Ecto neural progenitor cell (in vitro differentiated cells): ENCODE data around the gene TLK2.
"Not testable (repeated sequence)": the region's sequence is repeated elsewhere in the genome, so short reads cannot be mapped to it uniquely, and the experiment has no call there.

ENCODE experiments used
- DNase-seq: peaks from one replicate; pipeline ENCODE4 v3.0.0-alpha.2; 2018; ENCODE audit warnings: low spot score

The TLK2 gene

DNA sequence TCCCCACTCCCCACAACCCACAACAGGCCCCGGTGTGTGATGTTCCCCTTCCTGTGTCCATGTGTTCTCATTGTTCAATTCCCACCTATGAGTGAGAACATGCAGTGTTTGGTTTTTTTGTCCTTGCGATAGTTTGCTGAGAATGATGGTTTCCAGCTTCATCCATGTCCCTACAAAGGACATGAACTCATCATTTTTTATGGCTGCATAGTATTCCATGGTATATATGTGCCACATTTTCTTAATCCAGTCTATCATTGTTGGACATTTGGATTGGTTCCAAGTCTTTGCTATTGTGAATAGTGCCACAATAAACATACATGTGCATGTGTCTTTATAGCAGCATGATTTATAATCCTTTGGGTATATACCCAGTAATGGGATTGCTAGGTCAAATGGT lies 82.3 kb downstream of the TLK2 start:
- DNase-seq, result not testable (repeated sequence)

DNA sequence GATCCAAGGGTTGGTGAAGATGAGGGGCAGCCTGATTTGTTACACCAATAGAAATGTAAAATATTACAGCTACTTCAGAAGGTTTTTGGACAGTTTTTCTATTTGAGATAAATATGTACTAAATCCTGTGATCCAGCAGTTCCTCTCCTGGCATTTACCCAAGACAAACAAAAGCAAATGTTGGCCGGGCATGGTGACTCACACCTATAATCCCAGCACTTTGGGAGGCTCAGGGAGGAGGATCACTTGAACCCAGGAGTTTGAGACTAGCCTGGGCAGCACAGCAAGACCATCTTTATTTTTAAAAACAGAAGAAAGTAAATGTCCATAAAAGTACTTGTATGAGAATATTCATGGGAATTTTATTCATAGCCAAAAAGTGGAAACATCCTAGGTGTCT lies 84.0 kb downstream of the TLK2 start:
- no peak for DNase-seq

- DNase-seq, result no peak
These were observed 87.2 kb downstream of the TLK2 start for GRCh38 chr17:62565817-62566216.

GRCh38 chr17:62566996-62567578 lies 88.5 kb downstream of the TLK2 start:
- no peak for DNase-seq

GRCh38 chr17:62572488-62572887 lies 93.9 kb downstream of the TLK2 start:
- no peak for DNase-seq

DNA sequence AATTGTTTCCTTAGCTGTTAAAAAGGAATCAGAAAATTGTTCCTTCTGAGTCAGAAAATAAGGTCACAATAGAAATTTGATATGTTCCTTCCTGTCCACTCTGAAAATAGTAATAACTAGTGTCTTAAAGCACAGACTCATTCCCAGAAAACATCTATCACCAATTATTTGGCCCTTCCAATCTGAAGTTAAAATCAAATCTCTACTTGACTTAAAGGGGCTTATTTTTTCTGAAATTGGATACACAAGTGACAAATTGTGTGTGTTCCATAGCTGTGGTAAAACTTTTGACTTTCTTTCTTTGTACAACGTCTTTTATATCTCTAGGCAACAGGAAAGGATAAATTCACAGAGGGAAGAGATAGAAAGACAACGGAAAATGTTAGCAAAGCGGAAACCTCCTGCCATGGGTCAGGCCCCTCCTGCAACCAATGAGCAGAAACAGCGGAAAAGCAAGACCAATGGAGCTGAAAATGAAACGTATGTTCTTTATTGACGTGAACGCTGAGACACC lies 94.3 kb downstream of the TLK2 start:
- DNase-seq, result no peak

- DNase-seq, result no peak
These were observed 95.0 kb downstream of the TLK2 start for GRCh38 chr17:62573480-62574117.

GRCh38 chr17:62576382-62576781 lies 97.8 kb downstream of the TLK2 start:
- DNase-seq, result no peak

- no peak for DNase-seq
These were observed 100.3 kb downstream of the TLK2 start for GRCh38 chr17:62578757-62579487.

DNA sequence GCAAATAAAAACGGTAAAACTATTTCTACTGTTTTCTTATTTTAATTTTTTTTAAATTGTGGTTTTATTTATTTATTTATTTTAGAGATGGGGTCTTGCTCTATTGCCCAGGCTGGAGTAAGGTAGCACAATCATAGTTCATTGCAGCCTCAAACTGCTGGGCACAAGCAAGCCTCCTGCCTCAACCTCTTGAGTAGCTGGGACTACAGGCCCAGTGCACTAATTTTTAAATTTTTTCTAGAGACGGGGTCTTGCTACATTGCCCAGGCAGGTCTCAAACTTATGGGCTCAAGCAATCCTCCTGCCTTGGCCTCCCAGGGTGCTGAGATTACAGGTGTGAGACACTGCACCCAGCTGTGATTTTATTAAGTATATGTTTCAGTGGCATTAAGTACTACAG lies 102.3 kb downstream of the TLK2 start:
- no peak for DNase-seq

DNA sequence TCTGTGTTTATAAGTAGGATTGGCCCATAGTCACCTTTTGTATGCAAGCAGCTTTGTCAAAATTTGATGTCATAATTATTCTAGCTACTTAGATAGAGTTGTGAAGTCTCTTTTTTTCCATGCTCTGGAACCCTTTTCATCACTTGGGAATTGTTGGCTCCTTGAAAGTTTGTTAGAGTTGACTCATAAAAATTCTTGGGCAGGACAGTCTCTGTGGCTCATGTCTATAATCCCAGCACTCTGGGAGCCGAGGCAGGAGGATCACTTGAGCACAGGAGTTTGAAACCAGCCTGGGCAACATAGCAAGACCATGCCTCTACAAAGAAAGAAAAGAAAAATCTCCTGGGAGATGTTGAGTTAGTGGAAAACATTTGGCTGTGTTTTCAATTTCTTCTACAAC lies 103.1 kb downstream of the TLK2 start:
- no peak for DNase-seq

DNA sequence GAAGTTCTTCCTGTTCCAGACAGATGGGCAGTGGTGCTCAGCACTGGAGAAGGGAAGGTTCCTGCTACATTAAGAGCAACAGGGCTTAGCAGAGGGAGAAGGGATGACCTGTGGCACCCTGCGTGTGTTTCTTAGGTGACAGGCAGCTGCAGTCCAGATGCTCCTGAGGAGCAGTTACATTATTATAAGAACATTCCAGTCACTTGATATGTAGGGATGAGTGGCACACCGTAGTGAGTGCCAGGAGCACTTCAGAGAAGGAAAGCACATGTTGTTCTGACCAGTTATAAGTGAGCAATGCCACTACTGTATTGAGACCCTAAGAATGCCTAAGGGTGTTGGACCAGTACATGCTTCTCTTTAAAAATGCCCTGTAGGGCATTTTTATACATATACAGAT lies 108.9 kb downstream of the TLK2 start:
- no peak for DNase-seq

GRCh38 chr17:62588109-62588508 lies 109.5 kb downstream of the TLK2 start:
- no peak for DNase-seq

DNA sequence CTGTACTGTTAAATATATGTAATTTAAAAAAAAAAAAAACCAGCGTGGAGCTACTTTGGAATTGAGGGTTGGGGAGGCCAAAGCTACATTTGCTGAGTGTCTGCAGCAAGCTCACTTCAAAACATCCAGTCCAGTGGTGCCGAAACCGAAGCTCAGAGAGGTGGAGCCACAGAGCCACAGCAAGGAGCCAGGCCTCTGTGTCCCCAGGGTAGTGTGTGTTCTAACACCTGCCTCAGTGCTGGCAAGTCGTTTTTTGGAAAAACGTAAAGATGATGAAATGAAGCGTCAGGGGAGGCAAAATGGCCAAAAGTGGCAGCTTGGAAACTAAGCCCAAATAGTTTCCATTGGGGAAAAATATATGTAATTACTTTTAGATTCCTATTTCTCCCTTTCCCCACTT lies 112.7 kb downstream of the TLK2 start:
- DNase-seq, result no peak

DNA sequence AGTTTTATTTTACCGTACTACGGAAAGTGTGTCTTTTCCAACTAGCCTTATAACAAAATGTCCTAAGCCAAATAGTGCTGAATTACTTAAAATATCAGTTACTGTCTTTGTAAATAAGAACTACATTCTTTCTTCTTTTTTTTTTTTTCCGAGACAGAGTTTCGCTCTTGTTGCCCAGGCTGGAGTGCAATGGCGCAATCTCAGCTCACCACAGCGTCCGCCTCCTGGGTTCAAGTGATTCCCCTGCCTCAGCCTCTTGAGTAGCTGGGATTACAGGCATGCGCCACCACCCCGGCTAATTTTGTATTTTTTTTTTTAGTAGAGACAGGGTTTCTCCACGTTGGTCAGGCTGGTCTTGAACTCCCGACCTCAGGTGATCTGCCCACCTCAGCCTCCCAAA lies 113.2 kb downstream of the TLK2 start:
- DNase-seq, result not testable (repeated sequence)

GRCh38 chr17:62592341-62593099 lies 113.9 kb downstream of the TLK2 start:
- DNase-seq, result no peak

- no peak for DNase-seq
These were observed 116.9 kb downstream of the TLK2 start for GRCh38 chr17:62595484-62595883.

DNA sequence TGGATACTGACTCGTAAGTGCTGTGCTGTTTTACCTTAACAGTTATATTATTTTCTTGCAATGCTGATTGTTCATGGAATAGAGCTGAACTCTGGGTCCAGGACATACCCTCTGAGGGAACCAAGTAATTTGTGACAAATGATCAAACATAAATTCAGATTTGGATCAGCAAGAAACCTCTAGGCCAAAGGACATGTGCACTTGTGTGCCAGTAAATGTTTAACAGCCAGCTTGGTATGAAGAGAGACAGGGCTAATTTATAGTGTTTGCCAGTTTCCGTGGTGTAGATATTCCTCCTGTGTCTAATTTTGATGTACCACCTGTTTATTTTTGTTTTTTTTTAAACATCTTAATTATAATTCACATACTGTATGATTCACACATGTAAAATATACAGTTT lies 118.0 kb downstream of the TLK2 start:
- no peak for DNase-seq

- DNase-seq, result no peak
These were observed 118.5 kb downstream of the TLK2 start for GRCh38 chr17:62597150-62597549.

DNA sequence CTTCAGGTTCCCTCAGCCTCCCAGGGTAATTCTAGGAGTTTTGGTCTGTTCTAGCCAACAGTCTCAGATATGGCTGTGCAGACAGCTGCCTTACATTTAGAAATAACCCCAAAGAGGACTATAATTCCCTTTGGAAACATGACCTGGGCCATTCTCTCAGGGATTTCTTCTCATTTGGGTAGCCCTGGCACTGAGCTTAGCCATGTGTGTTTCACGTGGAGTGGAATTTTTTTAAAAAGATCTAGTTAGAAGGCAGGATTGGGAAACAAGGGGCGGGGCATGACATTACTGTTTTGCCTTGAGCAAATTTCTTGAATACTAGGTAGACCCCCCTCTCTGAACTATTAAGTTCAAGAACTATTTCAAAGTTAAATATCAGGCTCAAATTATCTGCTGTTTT lies 119.3 kb downstream of the TLK2 start:
- DNase-seq, result no peak

DNA sequence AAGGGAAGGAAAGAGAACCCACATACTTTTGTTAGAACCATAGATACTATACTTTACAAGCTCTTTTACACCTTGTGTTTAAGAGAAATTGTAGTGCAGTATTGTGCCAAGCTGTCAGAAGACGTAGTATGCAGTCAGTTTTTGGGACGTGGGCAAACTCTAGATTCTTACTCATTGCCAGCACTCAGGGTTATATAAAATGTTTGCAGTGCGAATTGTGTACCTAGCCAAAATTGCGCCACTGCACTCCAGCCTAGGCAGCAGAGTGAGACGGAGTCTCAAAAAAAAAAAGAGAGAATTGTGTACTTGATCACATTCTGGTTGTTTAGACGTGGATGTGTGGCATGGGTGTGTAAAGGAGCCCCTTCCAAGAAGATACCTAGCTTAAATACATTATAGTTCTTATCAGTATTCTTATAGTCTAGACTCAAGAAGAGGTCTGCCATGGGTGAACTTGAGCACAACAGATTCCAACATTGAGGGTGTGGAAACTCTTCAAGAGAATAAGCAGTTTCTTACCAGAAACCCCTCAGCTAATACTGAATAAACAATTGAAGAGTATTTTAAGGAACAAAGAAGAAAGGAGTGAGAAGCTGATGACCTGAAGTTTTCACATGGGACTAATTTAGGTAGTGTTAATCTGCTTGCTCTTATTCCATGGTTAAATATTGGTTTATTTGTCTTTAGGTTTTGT lies 121.5 kb downstream of the TLK2 start:
- no peak for DNase-seq

DNA sequence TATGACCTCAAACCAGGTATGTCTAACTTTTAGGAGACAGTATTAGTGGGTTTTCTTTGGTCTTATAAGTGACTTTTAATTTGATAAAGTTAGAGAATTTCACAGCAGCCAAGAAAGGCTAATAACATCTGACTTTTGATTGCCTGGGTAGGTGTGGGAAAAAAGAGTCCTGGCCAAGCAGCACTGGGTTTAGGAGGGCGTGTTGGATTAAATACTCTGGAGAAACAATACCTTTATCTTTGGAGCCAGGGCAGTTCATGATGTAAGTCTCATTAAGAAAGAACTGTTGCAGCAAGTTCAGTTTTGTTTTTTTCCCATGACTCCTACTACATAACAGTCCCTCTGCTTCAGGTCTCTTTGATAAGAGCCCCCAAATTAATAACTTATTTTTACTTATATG lies 122.2 kb downstream of the TLK2 start:
- DNase-seq, result no peak
